ENCODE measurements around the gene KPNA1. TPM values are rescaled to one million over a fixed set of nuclear protein-coding genes. Genes with fewer than 3 reads are reported as not detected.

The KPNA1 gene
- total RNA-seq, 4 donors from 2014 or later = 25.0 to 49.5 (median 37.0) TPM

GRCh38 chr3:122435950-122436349, 78.8 kb downstream of the KPNA1 start:
- Histone ChIP-seq H3K27ac (no peak overlapping the region), H3K4me3 (no peak overlapping the region), H3K27me3 (no peaks in the 10 kb centered on the region), H3K4me1 (no peaks in the 10 kb centered on the region), H3K36me3 (peaks cover 76% of the 10 kb centered on the region), H3K9me3 (no peaks in the 10 kb centered on the region)
- 95% methylated on average over 9 of the region's 9 CpGs for WGBS
- TF ChIP-seq POLR2AphosphoS5 (IDR thresholded peaks at IDR 0.05) (no peak), EP300 (IDR thresholded peaks at IDR 0.05) (no peak), POLR2A (IDR thresholded peaks at IDR 0.05) (no peak), CTCF (IDR thresholded peaks at IDR 0.05) (no peak)
- DNase-seq (ENCODE audit: low spot score in 2 of 2) = no peak

- no peak for DNase-seq (ENCODE audit: low spot score in 2 of 2)
- Histone ChIP-seq H3K9me3 (no peaks in the 10 kb centered on the region), H3K36me3 (peaks cover 63% of the 10 kb centered on the region), H3K4me3 (no peak overlapping the region), H3K27me3 (no peaks in the 10 kb centered on the region), H3K27ac (no peak overlapping the region), H3K4me1 (no peaks in the 10 kb centered on the region)
- TF ChIP-seq EP300 (IDR thresholded peaks at IDR 0.05) (no peak), POLR2AphosphoS5 (IDR thresholded peaks at IDR 0.05) (no peak), POLR2A (IDR thresholded peaks at IDR 0.05) (no peak), CTCF (IDR thresholded peaks at IDR 0.05) (no peak)
- WGBS = 93% methylated on average over 2 of the region's 2 CpGs
Observed at GRCh38 chr3:122430371-122430770, 84.4 kb downstream of the KPNA1 start.

GRCh38 chr3:122427857-122428471, 86.8 kb downstream of the KPNA1 start:
- Histone ChIP-seq H3K9me3 (no peaks in the 10 kb centered on the region), H3K4me3 (no peak overlapping the region), H3K36me3 (peaks cover 60% of the 10 kb centered on the region), H3K27ac (no peak overlapping the region), H3K27me3 (no peaks in the 10 kb centered on the region), H3K4me1 (no peaks in the 10 kb centered on the region)
- WGBS = 83% methylated on average over 2 of the region's 2 CpGs
- no peak for TF ChIP-seq CTCF (IDR thresholded peaks at IDR 0.05)
- no peak for TF ChIP-seq POLR2AphosphoS5 (IDR thresholded peaks at IDR 0.05)
- TF ChIP-seq POLR2A (IDR thresholded peaks at IDR 0.05) = no peak
- no peak for TF ChIP-seq EP300 (IDR thresholded peaks at IDR 0.05)
- no peak for DNase-seq (ENCODE audit: low spot score in 2 of 2)

- Histone ChIP-seq H3K9me3 (no peaks in the 10 kb centered on the region), H3K4me1 (peaks cover 9% of the 10 kb centered on the region), H3K27ac (no peak overlapping the region), H3K27me3 (no peaks in the 10 kb centered on the region), H3K4me3 (no peak overlapping the region), H3K36me3 (peaks cover 23% of the 10 kb centered on the region)
- DNase-seq (ENCODE audit: low spot score in 2 of 2) = no peak
- TF ChIP-seq POLR2AphosphoS5 (IDR thresholded peaks at IDR 0.05) = no peak
- no peak for TF ChIP-seq CTCF (IDR thresholded peaks at IDR 0.05)
- no peak for TF ChIP-seq POLR2A (IDR thresholded peaks at IDR 0.05)
- no peak for TF ChIP-seq EP300 (IDR thresholded peaks at IDR 0.05)
- WGBS = 85% methylated on average over 2 of the region's 2 CpGs
Observed at GRCh38 chr3:122421836-122422235, 92.9 kb downstream of the KPNA1 start.

- Histone ChIP-seq H3K36me3 (peaks cover 15% of the 10 kb centered on the region), H3K4me1 (peaks cover 11% of the 10 kb centered on the region), H3K27me3 (no peaks in the 10 kb centered on the region), H3K9me3 (no peaks in the 10 kb centered on the region), H3K4me3 (no peak overlapping the region), H3K27ac (no peak overlapping the region)
- WGBS = 74% methylated on average over 4 of the region's 4 CpGs
- TF ChIP-seq POLR2A (IDR thresholded peaks at IDR 0.05) (no peak), POLR2AphosphoS5 (IDR thresholded peaks at IDR 0.05) (no peak), EP300 (IDR thresholded peaks at IDR 0.05) (no peak), CTCF (IDR thresholded peaks at IDR 0.05) (no peak)
- DNase-seq (ENCODE audit: low spot score in 2 of 2) = no peak
Observed at GRCh38 chr3:122421101-122421500, 93.6 kb downstream of the KPNA1 start.
